IPS-18c (cell line): ENCODE data around the gene LRRC45.

ENCODE experiments used
- H3K4me3 ChIP-seq: 2 replicates; pipeline ENCODE4 v1.7.0; 2013; ENCODE audit warnings: low read depth, mild to moderate bottlenecking, low read length, moderate library complexity; ENCODE audit not compliant: insufficient read depth
- H3K9me3 ChIP-seq: one replicate; pipeline ENCODE4 v1.6.1; 2013; ENCODE audit warnings: mild to moderate bottlenecking, low read length, moderate library complexity; ENCODE audit not compliant: control insufficient read depth, insufficient read depth

The LRRC45 gene

DNA sequence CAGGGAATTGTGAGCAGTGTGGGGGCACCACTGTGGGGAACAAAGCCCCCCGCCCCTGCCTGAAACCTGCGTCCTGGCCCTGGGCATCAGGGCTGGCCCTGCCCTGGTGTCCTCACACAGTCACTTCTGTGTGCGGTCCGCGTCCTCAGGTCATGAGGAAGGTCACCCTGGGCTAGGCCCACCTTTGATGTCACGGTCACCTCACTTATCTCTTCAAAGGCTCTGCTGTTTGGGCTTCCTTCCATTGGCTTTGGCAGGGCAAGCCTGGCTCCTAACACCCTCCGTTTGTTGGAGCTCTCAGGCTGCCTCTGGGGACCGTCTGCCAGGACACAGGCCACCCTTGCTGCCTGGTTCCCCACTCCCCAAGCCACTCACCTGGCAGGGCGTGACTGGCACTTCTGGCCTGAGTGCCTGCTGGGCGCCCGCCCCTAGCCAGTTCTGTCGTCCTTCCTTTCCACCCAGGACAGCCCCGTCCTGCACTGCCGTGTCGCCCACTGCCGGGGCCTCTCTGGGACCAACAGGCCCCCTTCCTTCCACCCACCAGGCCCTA, 9.3 kb upstream of the LRRC45 start:
- Histone ChIP-seq H3K9me3 (no peaks in the 10 kb centered on the region), H3K4me3 (no peak overlapping the region)

DNA sequence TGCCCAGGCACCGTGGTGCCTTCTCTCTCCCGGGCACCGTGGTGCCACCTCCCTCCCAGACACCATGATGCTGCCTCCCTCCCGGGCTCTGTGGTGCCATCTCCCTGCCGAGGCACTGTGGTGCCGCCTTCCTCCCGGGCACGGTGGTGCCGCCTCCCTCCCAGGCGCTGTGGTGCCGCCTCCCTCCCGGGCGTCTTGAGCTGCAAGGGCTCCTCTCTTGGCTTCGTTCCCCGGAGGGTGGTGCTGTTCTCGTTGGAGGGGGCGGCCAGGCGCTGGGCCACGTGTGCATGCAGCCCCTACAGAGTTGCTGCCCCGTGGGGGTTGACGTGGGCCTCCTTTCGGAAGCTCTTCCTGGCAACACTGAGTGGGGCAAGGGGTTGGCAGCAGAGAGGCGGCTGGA, 8.7 kb upstream of the LRRC45 start:
- Histone ChIP-seq H3K9me3 (no peaks in the 10 kb centered on the region), H3K4me3 (no peak overlapping the region)

DNA sequence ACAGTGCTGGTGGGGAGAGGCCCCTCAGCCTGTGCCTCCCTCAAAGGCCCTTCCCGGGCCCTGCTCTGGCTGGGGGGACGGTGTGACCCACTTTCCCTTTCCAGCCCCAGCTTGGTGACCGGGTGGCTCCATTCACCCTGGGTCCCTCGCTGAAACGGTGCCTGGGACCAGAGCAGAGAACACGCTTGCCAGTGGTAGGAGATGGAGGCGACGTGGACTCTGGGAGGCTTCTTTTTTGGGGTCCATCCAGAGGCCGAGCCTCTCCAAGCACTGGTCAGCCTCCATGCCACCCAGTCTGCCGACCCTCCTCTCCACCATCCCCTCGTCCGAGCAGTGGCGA, 8.2 kb upstream of the LRRC45 start:
- no peaks in the 10 kb centered on the region for H3K9me3 ChIP-seq
- H3K4me3 ChIP-seq, result no peak overlapping the region

DNA sequence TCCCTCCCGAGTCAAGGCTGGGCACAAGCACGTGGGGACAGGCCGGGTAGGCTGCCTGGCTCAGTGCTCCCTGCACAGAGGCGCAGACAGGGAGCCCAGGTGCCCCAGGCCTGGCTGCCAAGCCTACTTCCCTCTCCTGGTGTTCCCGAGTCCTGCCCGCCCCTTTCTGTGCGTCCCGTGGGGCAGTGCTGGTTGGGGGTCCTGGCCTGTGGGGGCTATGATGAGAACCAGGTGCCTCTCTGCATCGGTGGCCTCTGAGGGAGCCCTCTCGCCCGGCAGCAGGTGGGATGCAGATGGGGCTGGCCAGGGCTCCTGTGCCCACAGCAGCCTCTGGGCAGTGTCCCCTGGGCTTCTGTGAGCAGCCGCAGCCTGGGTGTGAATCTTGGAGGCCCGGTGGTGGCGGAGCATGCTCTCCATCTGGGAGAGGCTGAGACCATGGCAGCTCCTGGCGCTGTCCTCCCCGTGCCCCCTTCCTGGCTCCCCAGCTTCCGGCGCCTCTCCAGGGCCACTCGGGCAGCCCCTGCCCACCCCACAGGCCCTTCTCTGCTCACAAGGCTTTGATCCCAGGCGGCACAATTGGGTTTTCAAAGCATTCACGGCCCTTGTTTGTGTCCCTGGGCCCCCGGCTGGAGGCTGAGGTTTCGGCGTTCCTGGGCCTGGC, 7.7 kb upstream of the LRRC45 start:
- H3K4me3 ChIP-seq, result no peak overlapping the region
- no peaks in the 10 kb centered on the region for H3K9me3 ChIP-seq

DNA sequence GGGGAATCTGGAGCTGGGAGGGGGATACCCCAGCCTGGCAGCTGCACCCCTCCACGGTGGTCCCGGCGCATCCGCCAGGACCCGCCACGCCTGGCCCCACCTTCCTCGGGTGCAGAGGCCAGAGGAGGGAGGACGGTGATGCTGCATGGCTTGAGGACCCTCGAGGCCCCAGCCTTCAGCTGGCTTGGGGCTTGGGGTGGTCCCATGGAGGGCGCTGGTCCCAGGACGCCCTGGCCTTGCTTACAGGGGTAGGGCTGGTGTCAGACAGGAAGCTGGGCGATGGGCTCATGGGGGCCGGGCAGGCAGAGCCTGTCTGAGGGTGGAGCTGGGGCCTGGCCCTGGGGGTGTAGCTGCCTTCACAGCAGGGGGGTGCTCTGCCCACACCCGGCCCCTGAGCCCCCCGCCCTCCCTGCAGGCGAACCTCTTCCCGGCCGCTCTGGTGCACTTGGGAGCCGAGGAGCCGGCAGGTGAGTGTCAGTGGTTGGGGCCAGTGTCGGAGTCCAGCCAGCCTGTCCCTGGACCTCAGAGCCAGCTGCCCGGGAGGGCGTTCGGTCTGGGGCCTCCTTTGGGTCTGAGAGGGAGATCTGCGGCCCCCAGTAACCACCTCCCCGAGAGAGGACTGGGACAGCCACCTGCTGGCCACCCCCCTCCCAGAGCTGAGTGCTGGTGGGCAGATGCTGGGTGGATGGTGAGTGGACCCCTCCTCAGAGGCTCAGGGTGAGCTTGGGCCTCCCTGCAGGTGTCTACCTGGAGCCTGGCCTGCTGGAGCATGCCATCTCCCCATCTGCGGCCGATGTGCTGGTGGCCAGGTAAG, 6.8 kb upstream of the LRRC45 start:
- Histone ChIP-seq H3K9me3 (no peaks in the 10 kb centered on the region), H3K4me3 (no peak overlapping the region)

DNA sequence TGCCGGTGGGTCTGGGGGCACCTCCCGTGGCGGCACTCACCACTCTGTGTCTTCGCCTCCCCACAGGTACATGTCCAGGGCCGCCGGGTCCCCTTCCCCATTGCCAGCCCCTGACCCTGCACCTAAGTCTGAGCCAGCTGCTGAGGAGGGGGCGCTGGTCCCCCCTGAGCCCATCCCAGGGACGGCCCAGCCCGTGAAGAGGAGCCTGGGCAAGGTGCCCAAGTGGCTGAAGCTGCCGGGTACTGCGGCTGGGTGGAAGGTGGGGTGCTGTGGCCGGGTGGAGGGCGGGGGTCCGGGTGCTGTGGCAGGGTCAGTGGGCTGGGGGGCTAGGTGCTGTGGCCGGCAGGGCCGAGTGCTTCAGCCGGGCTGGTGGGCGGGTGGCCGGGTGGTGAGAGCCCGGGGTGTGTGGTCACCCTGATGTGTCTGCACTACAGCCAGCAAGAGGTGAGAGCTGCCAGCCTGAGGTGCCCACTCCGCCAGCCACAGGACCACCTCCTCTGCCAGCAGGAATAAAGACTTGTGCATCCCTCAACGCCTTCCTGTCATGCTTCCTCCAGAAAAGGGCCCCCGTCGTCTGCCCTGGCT, 6.1 kb upstream of the LRRC45 start:
- Histone ChIP-seq H3K9me3 (no peaks in the 10 kb centered on the region), H3K4me3 (no peak overlapping the region)

DNA sequence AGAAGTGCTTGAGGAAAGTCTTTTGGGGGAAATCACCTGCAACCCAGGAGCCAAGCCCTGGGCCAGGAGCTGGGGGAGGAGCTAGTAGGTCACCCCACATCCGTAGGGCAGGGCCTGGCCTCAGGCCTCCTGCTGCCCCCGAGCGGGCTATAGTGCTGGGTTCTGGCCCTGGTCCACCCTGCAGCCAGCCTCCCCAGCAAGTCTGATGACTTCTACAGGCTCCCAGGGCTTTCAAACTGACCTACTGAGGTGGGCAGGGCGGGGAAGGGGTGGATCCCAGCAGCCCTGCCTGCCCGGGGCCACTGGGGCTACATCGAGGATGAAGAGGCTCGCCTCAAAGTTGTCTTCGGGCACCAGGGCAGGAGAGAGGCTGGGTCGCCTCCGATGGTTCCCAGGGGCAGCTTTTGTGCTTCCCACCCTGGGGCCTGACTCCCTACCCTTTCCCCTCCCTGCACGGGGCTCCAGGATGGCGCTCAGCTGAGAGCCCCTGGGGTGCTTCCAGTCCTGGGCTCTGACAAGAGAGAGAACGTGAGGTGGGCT, 5.4 kb upstream of the LRRC45 start:
- Histone ChIP-seq H3K4me3 (no peak overlapping the region), H3K9me3 (no peaks in the 10 kb centered on the region)

DNA sequence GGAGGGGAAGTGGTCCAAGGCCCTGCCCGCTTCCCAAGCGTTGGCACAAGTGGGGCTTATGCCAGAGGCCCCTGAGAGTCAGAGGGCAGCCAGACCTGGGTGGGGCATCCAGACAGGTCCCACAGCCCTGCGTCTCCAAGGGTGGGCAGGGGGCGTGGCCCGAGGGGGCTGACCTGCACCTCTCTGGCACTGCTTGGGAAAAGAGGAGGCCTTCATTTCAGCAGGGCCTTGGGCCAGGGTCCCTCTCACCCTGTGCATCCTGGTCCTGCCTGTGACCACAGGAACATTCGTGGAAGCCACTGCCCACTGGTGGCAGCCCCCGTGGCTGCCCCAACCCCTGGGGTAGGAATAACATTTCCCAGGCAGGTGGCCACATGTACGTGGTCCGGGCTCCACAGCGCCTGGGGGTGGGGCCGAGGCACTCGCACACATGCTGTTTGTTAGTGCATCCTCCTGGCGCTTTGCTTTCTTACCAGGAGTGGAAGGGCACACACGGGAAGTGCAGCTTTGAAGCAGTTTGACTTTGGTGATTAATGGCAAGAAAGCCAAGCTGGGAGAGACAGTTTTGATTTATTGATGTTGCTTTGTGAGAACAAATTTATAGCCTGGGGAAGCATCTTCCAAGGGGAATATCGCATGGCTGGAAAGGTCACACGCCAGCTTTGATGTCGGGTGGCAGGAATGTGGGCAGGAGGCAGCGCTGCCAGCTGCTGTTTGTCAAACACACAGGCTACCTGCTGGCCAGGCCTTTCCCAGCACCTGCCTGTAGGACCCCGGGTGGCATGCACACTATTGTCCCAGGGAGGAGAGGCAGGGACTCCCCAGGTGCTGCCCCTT, 4.7 kb upstream of the LRRC45 start:
- Histone ChIP-seq H3K9me3 (no peaks in the 10 kb centered on the region), H3K4me3 (no peak overlapping the region)

DNA sequence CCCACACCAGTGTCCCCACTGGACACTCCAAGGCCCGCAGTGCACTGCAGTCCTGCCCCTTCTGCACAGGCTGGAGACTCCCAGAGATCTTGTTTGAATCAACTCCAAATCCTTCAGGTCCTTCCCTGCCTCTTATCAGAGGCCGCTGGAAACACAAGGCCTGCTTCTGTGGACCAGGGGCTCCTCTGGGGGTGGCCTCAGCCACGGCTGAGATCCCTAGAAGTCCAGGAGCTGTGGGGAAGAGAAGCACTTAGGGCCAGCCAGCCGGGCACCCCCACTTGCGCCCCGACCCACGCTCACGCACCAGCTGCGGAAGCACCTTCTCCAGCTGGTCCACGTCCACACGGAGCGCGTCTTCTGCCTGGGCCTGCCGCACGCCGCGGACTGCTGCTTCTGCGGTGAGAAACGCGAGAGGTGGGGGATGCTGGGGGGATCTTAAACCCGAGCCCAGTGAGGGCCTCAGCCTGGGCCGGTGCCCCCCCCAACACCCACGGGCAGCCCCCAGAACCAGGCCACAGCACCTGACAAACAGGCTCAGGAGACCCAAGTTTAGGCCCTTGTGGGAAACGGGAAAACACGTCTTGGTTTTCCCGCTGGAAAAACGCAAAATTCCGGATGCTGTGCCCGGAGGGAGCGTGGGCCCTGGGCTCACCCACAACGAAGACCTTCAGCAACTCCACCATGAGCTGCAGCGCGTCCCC, 4.0 kb upstream of the LRRC45 start:
- H3K9me3 ChIP-seq, result no peaks in the 10 kb centered on the region
- no peak overlapping the region for H3K4me3 ChIP-seq

DNA sequence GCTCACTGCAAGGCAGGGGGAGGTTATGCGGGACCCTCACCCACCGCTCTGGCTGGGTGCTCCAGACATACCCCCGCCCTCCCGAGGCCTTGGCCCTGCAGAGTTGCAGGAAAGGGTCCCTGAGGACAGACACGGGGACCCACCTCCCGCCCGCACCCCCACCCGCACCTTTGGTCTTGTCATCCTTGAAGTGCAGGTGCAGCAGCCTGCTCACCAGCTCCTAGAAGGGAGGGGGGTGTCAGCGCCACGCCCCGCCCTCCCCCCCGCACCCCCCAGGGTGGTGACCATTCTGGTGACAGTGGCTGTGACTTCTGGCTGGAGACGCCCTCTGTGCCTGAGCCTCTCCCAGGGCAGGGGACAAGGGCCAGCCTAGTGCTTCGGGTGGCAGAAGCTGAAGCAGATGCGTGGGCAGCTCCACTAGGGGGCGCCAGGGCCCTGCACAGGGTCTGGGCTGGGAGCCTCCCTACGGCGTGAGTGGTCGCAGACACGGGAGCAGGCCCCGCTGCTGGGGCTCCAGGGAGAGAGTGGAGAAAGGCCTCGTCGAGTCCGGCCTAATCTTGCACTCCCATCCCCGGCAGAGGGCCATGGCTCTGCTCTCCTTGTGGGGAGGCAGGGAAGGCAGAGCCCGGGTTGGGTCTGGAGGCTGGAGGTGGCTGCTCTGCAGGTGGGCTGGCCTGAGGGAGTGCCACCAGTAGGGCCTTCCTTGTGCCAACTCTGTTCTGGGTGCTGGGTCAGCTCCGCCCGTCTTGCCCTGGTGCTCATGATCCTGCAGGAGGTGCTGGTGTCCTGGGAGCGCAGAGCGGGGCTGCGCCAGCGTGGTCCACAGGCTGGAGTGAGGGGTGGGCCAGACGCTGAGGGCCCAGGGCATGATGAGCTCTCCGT, 3.2 kb upstream of the LRRC45 start:
- Histone ChIP-seq H3K4me3 (no peak overlapping the region), H3K9me3 (no peaks in the 10 kb centered on the region)

DNA sequence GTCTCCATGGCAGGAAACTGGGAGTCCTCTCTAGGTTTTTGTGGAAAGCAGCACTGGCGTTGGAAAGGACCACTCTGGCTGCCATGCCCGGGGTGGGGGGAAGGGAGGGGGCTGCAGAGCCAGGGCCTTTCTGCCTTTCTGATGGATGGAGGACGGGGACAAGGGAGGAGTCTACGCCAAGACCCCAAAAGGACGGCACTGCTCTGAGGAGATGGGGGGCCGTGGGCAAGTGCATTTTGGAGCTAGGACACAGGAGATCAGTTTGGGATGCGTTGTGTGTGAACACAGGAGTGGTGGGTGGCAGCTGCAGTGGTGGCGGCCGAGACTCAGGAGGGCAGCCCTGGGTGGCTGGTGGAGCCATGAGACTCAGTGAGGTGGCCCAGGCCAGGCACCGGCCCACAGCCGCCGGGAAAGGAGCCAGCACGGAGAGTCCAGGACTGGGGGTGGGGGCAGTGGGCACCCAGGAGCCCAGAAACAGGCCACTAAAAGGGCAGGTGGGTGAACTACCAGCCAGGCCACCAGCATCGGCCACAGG, 2.5 kb upstream of the LRRC45 start:
- Histone ChIP-seq H3K9me3 (no peaks in the 10 kb centered on the region), H3K4me3 (no peak overlapping the region)

DNA sequence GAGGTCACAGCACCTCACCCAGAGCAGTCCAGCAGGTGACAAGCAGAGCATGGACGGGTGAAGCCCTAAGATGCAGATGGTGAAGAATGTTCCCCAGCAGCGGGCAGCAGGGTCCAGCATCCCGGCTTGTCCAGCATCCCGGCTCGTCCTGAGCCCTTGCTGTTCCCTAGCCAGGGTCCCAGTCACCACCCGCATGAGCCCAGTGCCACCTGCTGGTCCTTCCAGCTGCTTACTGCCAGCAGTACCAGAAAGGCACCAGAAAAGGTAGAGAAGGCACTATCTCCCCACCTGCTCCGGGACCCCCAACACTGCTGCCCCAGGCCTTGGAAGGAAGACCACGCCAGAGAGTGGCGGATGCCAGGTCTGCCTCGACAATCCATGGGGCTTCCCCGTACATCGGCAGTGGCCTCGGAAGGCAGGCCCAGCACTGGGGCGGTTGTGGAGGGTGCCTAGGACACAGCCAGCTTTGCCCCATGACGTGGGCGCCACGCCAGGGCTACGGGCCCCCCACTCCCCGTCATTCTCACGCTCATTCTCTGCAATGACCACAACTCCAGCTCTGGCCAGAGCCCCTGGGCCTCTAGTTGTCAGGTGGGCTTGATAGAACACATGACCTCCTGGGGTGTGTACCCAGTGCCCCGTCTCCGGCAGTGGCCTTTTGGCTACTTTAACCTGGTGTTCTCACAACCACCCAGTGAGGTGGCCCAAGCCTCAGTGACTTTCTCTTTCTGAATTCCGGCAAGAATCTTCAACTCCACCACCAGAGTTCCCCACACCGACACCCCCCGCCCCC, 1.8 kb upstream of the LRRC45 start:
- Histone ChIP-seq H3K4me3 (peak overlapping the region; percentile 84), H3K9me3 (no peaks in the 10 kb centered on the region)

DNA sequence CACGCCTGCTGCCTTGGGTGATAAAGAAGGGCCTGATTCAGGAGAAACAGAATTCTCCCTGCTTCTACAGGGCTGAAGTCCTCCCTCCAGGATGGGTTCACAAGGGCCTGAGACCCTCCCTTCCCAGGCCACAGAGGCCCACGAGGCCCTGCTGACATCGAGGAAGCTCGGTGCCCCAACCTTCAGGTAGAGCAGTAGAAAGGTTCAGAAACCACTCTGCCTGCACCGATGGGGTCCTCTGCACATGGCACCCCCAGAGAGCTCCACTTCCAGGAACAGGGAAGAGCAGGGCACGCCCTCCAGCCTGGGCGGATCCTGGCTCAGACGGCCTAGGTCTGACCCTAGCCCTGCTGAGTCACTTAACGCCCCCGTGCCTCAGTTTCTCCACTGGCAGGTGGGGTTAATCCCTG, 1.2 kb upstream of the LRRC45 start:
- Histone ChIP-seq H3K9me3 (no peaks in the 10 kb centered on the region), H3K4me3 (peak overlapping the region; percentile 84)

DNA sequence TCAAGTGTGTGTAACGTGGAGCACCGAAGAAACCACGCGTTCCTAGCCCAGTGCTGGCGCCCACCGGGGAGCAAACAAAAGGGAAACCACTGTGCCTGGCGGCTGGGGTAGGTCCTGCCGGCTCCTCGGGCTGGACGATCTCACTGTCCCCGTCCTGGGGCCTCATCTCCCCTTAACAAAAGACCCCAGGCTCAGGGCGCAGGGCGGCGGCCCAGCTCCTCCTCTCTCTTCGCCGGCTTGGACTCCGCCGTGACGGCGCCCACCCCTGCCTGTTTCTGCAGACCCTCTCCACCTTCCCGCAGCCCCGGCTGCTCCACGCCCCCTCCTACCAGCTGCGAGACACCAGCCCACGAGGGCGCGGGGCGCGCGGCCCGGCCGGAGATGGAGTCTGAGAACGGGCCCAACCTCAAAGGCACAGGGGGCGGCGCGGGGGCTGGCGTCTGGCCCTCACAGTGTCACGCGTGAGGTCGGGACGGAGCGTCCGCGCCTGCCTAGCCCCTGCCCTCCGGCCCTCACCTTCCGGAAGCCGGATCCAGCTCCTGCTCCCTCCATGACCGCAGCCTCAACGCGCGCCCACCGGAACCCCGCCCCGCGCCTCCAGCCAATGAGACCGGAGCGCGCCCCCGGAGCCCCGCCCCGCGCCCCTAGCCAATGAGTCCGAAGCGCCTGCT, 660 bp upstream of the LRRC45 start, which contains the start of gene CENPX:
Gene CENPX, minus strand, starts transcription at position 569 of the 671 bp plus-strand sequence. Its CDS starts 17 bp downstream, at position 552.
- H3K9me3 ChIP-seq, result no peaks in the 10 kb centered on the region
- peak within 1 kb of the TSS; percentile 84 for H3K4me3 ChIP-seq
